Stimulated activated naive B cell treated with anti-CD40 and anti-IgM and Interleukin-4, amounts not matched to agents 10 μg/mL and 1 μg/mL and 100 μg/mL, for 72 hours (primary cell): Measurements from ENCODE around the gene SRF.

Source experiments
- ATAC-seq, 2 donors: fragments of 150-1000 bp; cut with Tn5 transposase; replicated peaks; 2 replicates each; pipeline ENCODE4 v1.10.0; 2021; ENCODE audit warnings: moderate library complexity in 1 of 2
- DNase-seq: peaks from one replicate; pipeline ENCODE4 v3.0.0; 2021
- H3K27ac Mint-ChIP-seq: one replicate; pipeline ENCODE4 v1.8.0; 2022; ENCODE audit warnings: mild to moderate bottlenecking, mixed read lengths
- H3K27me3 Mint-ChIP-seq, 2 donors: one replicate each; pipeline ENCODE4 v1.8.0; 2022; ENCODE audit warnings: mixed read lengths in 2 of 2
- H3K36me3 Mint-ChIP-seq, 2 donors: one replicate each; pipeline ENCODE4 v1.8.0; 2022; ENCODE audit warnings: mixed read lengths in 2 of 2, mild to moderate bottlenecking in 1 of 2
- H3K4me1 Mint-ChIP-seq, 2 donors: one replicate each; pipeline ENCODE4 v1.8.0; 2022; ENCODE audit warnings: mixed read lengths in 2 of 2, mild to moderate bottlenecking in 1 of 2
- H3K4me3 Mint-ChIP-seq, 2 donors: one replicate each; pipeline ENCODE4 v1.8.0; 2022; ENCODE audit warnings: mild to moderate bottlenecking in 2 of 2, mixed read lengths in 2 of 2, moderate library complexity in 1 of 2
- H3K9me3 Mint-ChIP-seq, 2 donors: one replicate each; pipeline ENCODE4 v1.8.0; 2022; ENCODE audit warnings: mixed read lengths in 2 of 2, mild to moderate bottlenecking in 1 of 2

Gene SRF

DNA sequence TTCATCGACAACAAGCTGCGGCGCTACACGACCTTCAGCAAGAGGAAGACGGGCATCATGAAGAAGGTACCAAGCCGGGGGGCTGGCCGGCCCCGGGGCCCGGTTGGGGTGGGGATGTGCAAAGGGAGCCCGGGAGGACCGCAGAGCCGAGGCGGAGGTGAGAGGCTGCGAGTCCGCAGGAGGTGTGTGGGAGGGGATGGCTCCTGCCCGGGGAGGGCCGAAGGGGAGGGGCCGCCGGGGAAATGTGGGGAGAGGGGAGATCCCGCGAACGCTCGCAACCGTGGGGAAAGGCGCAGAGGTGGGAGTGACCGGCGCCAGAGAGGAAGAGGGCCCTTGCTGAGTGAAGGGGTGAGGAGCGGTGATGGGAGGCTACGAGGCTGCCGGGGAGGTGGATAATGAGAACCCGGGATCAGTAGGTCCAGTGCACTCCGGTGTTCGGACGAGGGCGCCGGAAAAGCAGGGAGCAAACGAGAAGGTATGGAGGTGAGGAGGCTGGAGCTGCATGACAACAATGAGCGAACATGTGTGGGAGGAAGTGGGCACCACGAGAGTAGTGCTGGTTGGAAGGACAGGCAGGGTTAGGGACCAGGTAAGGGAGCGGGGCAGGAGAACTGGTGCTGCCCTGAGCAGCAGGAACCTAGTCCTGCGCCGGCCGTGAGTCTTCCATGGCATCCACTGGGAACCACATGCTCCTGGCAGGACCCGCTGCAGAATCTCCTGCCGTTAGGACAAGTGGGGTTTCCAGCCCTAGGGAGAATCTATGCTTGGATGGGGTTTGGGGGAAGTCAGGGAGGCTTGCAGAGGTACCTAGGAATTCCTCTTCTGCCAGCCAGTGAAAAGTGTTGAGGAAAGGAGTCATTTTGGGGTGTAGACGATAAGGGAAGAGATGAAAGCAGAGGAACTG is 1.3 kb downstream of the SRF start:
- peak overlapping the region; percentile 94 for H3K27ac Mint-ChIP-seq
- no peaks in the 10 kb centered on the region for H3K9me3 Mint-ChIP-seq
- peak; percentile 47 for DNase-seq
- no peaks in the 10 kb centered on the region for H3K27me3 Mint-ChIP-seq
- ATAC-seq: no peak
- peak overlapping the region; percentile 88 to 92 for H3K4me3 Mint-ChIP-seq
- H3K36me3 Mint-ChIP-seq: peaks cover 13 to 39% of the 10 kb centered on the region in 2 donors
- H3K4me1 Mint-ChIP-seq: peaks cover 34 to 49% of the 10 kb centered on the region in 2 donors

- Mint-ChIP-seq H3K4me1 (peaks cover 36 to 49% of the 10 kb centered on the region in 2 donors), H3K4me3 (peak overlapping the region; percentile 80 to 92), H3K27ac (peak overlapping the region; percentile 76), H3K27me3 (no peaks in the 10 kb centered on the region), H3K36me3 (peaks cover 21 to 52% of the 10 kb centered on the region in 2 donors), H3K9me3 (no peaks in the 10 kb centered on the region)
- no peak for DNase-seq
- no peak for ATAC-seq
Measured at GRCh38 chr6:43173591-43174262, 2.7 kb downstream of the SRF start.

- Mint-ChIP-seq H3K27me3 (no peaks in the 10 kb centered on the region), H3K4me3 (peak overlapping the region; percentile 75 to 80), H3K27ac (peak overlapping the region; percentile 88), H3K36me3 (peaks cover 26 to 60% of the 10 kb centered on the region in 2 donors), H3K9me3 (no peaks in the 10 kb centered on the region), H3K4me1 (peaks cover 36 to 53% of the 10 kb centered on the region in 2 donors)
- DNase-seq (peak; percentile 96), ATAC-seq (peak; percentile 77 to 81)
Measured at GRCh38 chr6:43174263-43175112, 3.4 kb downstream of the SRF start.

- Mint-ChIP-seq H3K36me3 (peaks cover 27 to 63% of the 10 kb centered on the region in 2 donors), H3K27ac (peak overlapping the region; percentile 65), H3K4me1 (peaks cover 30 to 51% of the 10 kb centered on the region in 2 donors), H3K27me3 (no peaks in the 10 kb centered on the region), H3K9me3 (no peaks in the 10 kb centered on the region), H3K4me3 (no peak overlapping the region)
- no peak for DNase-seq
- no peak for ATAC-seq
Measured at GRCh38 chr6:43175676-43176422, 4.8 kb downstream of the SRF start.

GRCh38 chr6:43176423-43176786 is 5.3 kb downstream of the SRF start:
- no peak for DNase-seq
- Mint-ChIP-seq H3K4me1 (peaks cover 34 to 54% of the 10 kb centered on the region in 2 donors), H3K9me3 (no peaks in the 10 kb centered on the region), H3K4me3 (no peak overlapping the region), H3K27ac (peak overlapping the region; percentile 65), H3K27me3 (no peaks in the 10 kb centered on the region), H3K36me3 (peaks cover 26 to 65% of the 10 kb centered on the region in 2 donors)
- ATAC-seq: no peak

- Mint-ChIP-seq H3K36me3 (peaks cover 24 to 57% of the 10 kb centered on the region in 2 donors), H3K4me1 (peaks cover 34 to 57% of the 10 kb centered on the region in 2 donors), H3K4me3 (no peak overlapping the region), H3K27me3 (no peaks in the 10 kb centered on the region), H3K27ac (no peak overlapping the region), H3K9me3 (no peaks in the 10 kb centered on the region)
- ATAC-seq (no peak), DNase-seq (no peak)
Measured at GRCh38 chr6:43178150-43178549, 7.1 kb downstream of the SRF start.

GRCh38 chr6:43178951-43179830 is 8.1 kb downstream of the SRF start:
- Mint-ChIP-seq H3K9me3 (no peaks in the 10 kb centered on the region), H3K4me3 (no peak overlapping the region), H3K27ac (no peak overlapping the region), H3K4me1 (peaks cover 34 to 57% of the 10 kb centered on the region in 2 donors), H3K27me3 (no peaks in the 10 kb centered on the region), H3K36me3 (peaks cover 26 to 55% of the 10 kb centered on the region in 2 donors)
- DNase-seq: no peak
- ATAC-seq: no peak

- H3K9me3 Mint-ChIP-seq: no peaks in the 10 kb centered on the region
- no peaks in the 10 kb centered on the region for H3K27me3 Mint-ChIP-seq
- H3K4me3 Mint-ChIP-seq: no peak overlapping the region
- H3K27ac Mint-ChIP-seq: no peak overlapping the region
- ATAC-seq (no peak), DNase-seq (no peak)
- H3K36me3 Mint-ChIP-seq: peaks cover 26 to 61% of the 10 kb centered on the region in 2 donors
- peaks cover 36 to 57% of the 10 kb centered on the region in 2 donors for H3K4me1 Mint-ChIP-seq
Measured at GRCh38 chr6:43180058-43180457, 9.0 kb downstream of the SRF start.

- DNase-seq: no peak
- peak in 1 of 2 donors; percentile 13 for ATAC-seq
- H3K36me3 Mint-ChIP-seq: peaks cover 26 to 60% of the 10 kb centered on the region in 2 donors
- peak overlapping the region in 1 of 2 donors; percentile 46 for H3K4me3 Mint-ChIP-seq
- H3K27ac Mint-ChIP-seq: peak overlapping the region; percentile 84
- no peaks in the 10 kb centered on the region for H3K9me3 Mint-ChIP-seq
- H3K27me3 Mint-ChIP-seq: no peaks in the 10 kb centered on the region
- H3K4me1 Mint-ChIP-seq: peaks cover 36 to 55% of the 10 kb centered on the region in 2 donors
Measured at GRCh38 chr6:43180985-43181384, 9.9 kb downstream of the SRF start.

DNA sequence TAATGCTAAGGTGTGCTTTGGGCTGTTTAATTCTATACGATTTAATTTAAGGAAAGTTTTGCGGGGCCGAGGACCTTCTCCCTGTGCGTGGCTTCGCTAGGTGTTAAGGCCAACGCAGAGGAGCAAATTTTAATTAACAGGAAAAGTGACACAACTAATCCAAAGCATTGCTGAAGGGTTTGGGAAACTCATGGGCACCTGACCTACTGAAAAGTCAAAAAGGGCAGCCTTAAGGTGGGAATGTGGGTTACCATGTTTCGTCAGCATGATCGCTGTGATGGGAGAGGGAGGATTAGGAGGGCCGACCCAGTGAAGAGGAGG is 10.5 kb downstream of the SRF start:
- Mint-ChIP-seq H3K4me1 (peaks cover 38 to 59% of the 10 kb centered on the region in 2 donors), H3K36me3 (peaks cover 28 to 60% of the 10 kb centered on the region in 2 donors), H3K4me3 (peak overlapping the region; percentile 92 to 95), H3K27ac (peak overlapping the region; percentile 84), H3K27me3 (no peaks in the 10 kb centered on the region), H3K9me3 (no peaks in the 10 kb centered on the region)
- no peak for ATAC-seq
- no peak for DNase-seq

GRCh38 chr6:43181942-43182860 is 11.1 kb downstream of the SRF start, which contains the start of gene CUL9:
Gene CUL9 (plus strand): TSS chr6:43182196. CDS start chr6:43184311, 2,115 bp downstream.
- DNase-seq (peak; percentile 80), ATAC-seq (peak; percentile 99)
- Mint-ChIP-seq H3K4me3 (peak within 1 kb of the TSS; percentile 92 to 95), H3K27ac (peak within 1 kb of the TSS; percentile 84), H3K27me3 (no peaks in the 10 kb centered on the region), H3K4me1 (peaks cover 38 to 60% of the 10 kb centered on the region in 2 donors), H3K36me3 (peaks cover 30 to 62% of the 10 kb centered on the region in 2 donors), H3K9me3 (no peaks in the 10 kb centered on the region)

DNA sequence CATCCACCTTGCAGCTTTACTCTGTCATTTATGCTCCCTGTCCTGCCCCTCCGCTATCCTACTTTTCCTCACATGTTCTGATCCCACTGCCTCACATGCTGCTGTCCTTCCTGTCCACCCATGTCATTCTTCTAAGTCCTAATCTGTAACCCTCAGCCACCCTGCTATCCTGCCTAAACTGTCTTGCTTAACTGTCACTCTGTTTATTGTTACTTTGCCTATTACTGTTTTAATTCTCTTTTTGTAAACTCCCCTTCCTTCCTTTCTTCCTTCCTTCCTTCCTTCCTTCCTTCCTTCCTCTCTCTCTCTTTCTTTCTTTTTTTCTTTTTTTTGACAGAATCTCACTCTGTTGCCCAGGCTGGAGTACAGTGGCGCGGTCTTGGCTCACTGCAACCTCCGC is 12.4 kb downstream of the SRF start:
- peak overlapping the region; percentile 92 to 95 for H3K4me3 Mint-ChIP-seq
- ATAC-seq (no peak), DNase-seq (no peak)
- H3K9me3 Mint-ChIP-seq: no peaks in the 10 kb centered on the region
- H3K4me1 Mint-ChIP-seq: peaks cover 40 to 60% of the 10 kb centered on the region in 2 donors
- H3K27me3 Mint-ChIP-seq: no peaks in the 10 kb centered on the region
- peaks cover 28 to 62% of the 10 kb centered on the region in 2 donors for H3K36me3 Mint-ChIP-seq
- H3K27ac Mint-ChIP-seq: no peak overlapping the region
